H9 (cell line): ENCODE measurements around the gene ASB10. TPM values are rescaled to one million over a fixed set of nuclear protein-coding genes. Genes with fewer than 3 reads are reported as not detected.

ENCODE experiments used
- DNase-seq: peaks from one replicate; pipeline ENCODE4 v3.0.0-alpha.2; 2017
- H2AFZ ChIP-seq: one replicate; pipeline ENCODE4 v1.6.1; 2013; ENCODE audit warnings: mild to moderate bottlenecking, low read length, control low read depth, moderate library complexity
- H2AK5ac ChIP-seq: 2 replicates; pipeline ENCODE4 v1.6.1; 2013; ENCODE audit warnings: low read length, control low read depth, mixed read lengths; ENCODE audit not compliant: insufficient read length
- H2BK120ac ChIP-seq: one replicate; pipeline ENCODE4 v1.6.1; 2013; ENCODE audit warnings: low read depth, mild to moderate bottlenecking, low read length, control low read depth, inconsistent platforms; ENCODE audit not compliant: poor library complexity, severe bottlenecking
- H2BK12ac ChIP-seq: 2 replicates; pipeline ENCODE4 v1.6.1; 2013; ENCODE audit warnings: low read length, control low read depth, mixed read lengths, low read depth; ENCODE audit not compliant: insufficient read length
- H2BK15ac ChIP-seq: 2 replicates; pipeline ENCODE4 v1.6.1; 2013; ENCODE audit warnings: low read depth, low read length, control low read depth
- H2BK20ac ChIP-seq: one replicate; pipeline ENCODE4 v1.6.1; 2013; ENCODE audit warnings: low read depth, mild to moderate bottlenecking, low read length, control low read depth, inconsistent platforms; ENCODE audit not compliant: poor library complexity, severe bottlenecking
- H2BK5ac ChIP-seq: 2 replicates; pipeline ENCODE4 v1.6.1; 2013; ENCODE audit warnings: low read length, control low read depth, mixed read lengths; ENCODE audit not compliant: insufficient read length
- H3K14ac ChIP-seq: 2 replicates; pipeline ENCODE4 v1.6.1; 2013; ENCODE audit warnings: low read length, control low read depth; ENCODE audit not compliant: insufficient read depth
- H3K18ac ChIP-seq: 2 replicates; pipeline ENCODE4 v1.6.1; 2013; ENCODE audit warnings: low read depth, mild to moderate bottlenecking, mixed read lengths, low read length, control low read depth; ENCODE audit not compliant: insufficient read length
- H3K23ac ChIP-seq: 2 replicates; pipeline ENCODE4 v1.6.1; 2013; ENCODE audit warnings: low read length, control low read depth, mixed read lengths, low read depth; ENCODE audit not compliant: insufficient read length
- H3K23me2 ChIP-seq: 2 replicates; pipeline ENCODE4 v1.6.1; 2013; ENCODE audit warnings: low read depth, mild to moderate bottlenecking, mixed read lengths, low read length, control low read depth; ENCODE audit not compliant: insufficient read length, poor library complexity, severe bottlenecking
- H3K27ac ChIP-seq: 2 replicates; pipeline ENCODE4 v1.5.1; 2013; ENCODE audit warnings: low read length, control low read depth, mixed read lengths, low read depth; ENCODE audit not compliant: insufficient read length
- H3K27me3 ChIP-seq: 2 replicates; pipeline ENCODE4 v1.6.1; 2013; ENCODE audit warnings: low read length, control low read depth, inconsistent platforms; ENCODE audit not compliant: insufficient read depth
- H3K4ac ChIP-seq: 2 replicates; pipeline ENCODE4 v1.6.1; 2013; ENCODE audit warnings: low read depth, mild to moderate bottlenecking, control low read depth, inconsistent platforms, low read length, moderate library complexity
- H3K4me1 ChIP-seq: 2 replicates; pipeline ENCODE4 v1.6.1; 2013; ENCODE audit warnings: low read length, control low read depth, inconsistent platforms; ENCODE audit not compliant: insufficient read depth
- H3K4me2 ChIP-seq: 2 replicates; pipeline ENCODE4 v1.6.1; 2013; ENCODE audit warnings: low read length, control low read depth, mixed read lengths; ENCODE audit not compliant: insufficient read length, insufficient read depth
- H3K56ac ChIP-seq: 2 replicates; pipeline ENCODE4 v1.6.1; 2013; ENCODE audit warnings: low read depth, mild to moderate bottlenecking, mixed read lengths, low read length, control low read depth; ENCODE audit not compliant: insufficient read length
- H3K79me1 ChIP-seq: 2 replicates; pipeline ENCODE4 v1.6.1; 2013; ENCODE audit warnings: low read depth, mild to moderate bottlenecking, moderate library complexity, low read length, control low read depth, inconsistent platforms; ENCODE audit not compliant: insufficient read depth, poor library complexity, severe bottlenecking
- H3K79me2 ChIP-seq: 2 replicates; pipeline ENCODE4 v1.6.1; 2013; ENCODE audit warnings: low read length, control low read depth, inconsistent platforms; ENCODE audit not compliant: insufficient read depth
- H3K9ac ChIP-seq: 2 replicates; pipeline ENCODE4 v1.6.1; 2013; ENCODE audit warnings: low read length, control low read depth, mixed read lengths; ENCODE audit not compliant: insufficient read length; ENCODE audit errors: extremely low read depth
- H3K9me3 ChIP-seq: one replicate; pipeline ENCODE4 v1.6.1; 2013; ENCODE audit warnings: low read depth, low read length, inconsistent platforms; ENCODE audit not compliant: control insufficient read depth
- H3T11ph ChIP-seq: one replicate; pipeline ENCODE4 v1.6.1; 2013; ENCODE audit warnings: mild to moderate bottlenecking, low read length, control low read depth, inconsistent platforms
- H4K20me1 ChIP-seq: one replicate; pipeline ENCODE4 v1.6.1; 2013; ENCODE audit not compliant: control insufficient read depth, insufficient read length, insufficient read depth
- H4K5ac ChIP-seq: 2 replicates; pipeline ENCODE4 v1.6.1; 2013; ENCODE audit warnings: low read depth, mild to moderate bottlenecking, mixed read lengths, low read length, control low read depth; ENCODE audit not compliant: insufficient read length
- H4K8ac ChIP-seq: replicated peaks from 2 replicates; pipeline ENCODE4 v1.6.1; 2013; ENCODE audit warnings: low read length, control low read depth, mixed read lengths, low read depth; ENCODE audit not compliant: insufficient read length
- H4K91ac ChIP-seq: 2 replicates; pipeline ENCODE4 v1.6.1; 2013; ENCODE audit warnings: low read depth, mild to moderate bottlenecking, moderate library complexity, mixed read lengths, low read length, control low read depth; ENCODE audit not compliant: insufficient read length
- H3K27ac Mint-ChIP-seq, 3 experiments: 2 replicates in 2 of 3; 3 replicates in 1 of 3; pipeline ENCODE4 v1.8.0; 2020 to 2021; ENCODE audit warnings: mixed read lengths in 3 of 3, mild to moderate bottlenecking in 1 of 3, moderate library complexity in 1 of 3
- H3K27me3 Mint-ChIP-seq: 2 replicates; pipeline ENCODE4 v1.8.0; 2021; ENCODE audit warnings: low read depth, mild to moderate bottlenecking, moderate library complexity, mixed read lengths
- H3K36me3 Mint-ChIP-seq, 3 experiments: 2 replicates in 2 of 3; 3 replicates in 1 of 3; pipeline ENCODE4 v1.8.0; 2020 to 2021; ENCODE audit warnings: low read depth in 3 of 3, mixed read lengths in 3 of 3; ENCODE audit not compliant: insufficient read depth in 1 of 3
- H3K4me1 Mint-ChIP-seq, 2 experiments: 2 replicates each; pipeline ENCODE4 v1.8.0; 2020; ENCODE audit warnings: mixed read lengths in 2 of 2
- H3K4me3 Mint-ChIP-seq, 2 experiments: 2 replicates in 1 of 2; 3 replicates in 1 of 2; pipeline ENCODE4 v1.8.0; 2020 to 2021; ENCODE audit warnings: mild to moderate bottlenecking in 2 of 2, mixed read lengths in 2 of 2, moderate library complexity in 1 of 2
- H3K9me3 Mint-ChIP-seq, 2 experiments: 2 replicates in 1 of 2; 3 replicates in 1 of 2; pipeline ENCODE4 v1.8.0; 2020; ENCODE audit warnings: mild to moderate bottlenecking in 2 of 2, mixed read lengths in 2 of 2, moderate library complexity in 1 of 2
- WGBS: extraction: QIAGEN DNeasy Blood & Tissue Kit; methylation state at CpG from one replicate; pipeline ENCODE4 v1.1.7; 2013; ENCODE audit warnings: missing lambda C conversion rate, low lambda C conversion rate, mixed read lengths; ENCODE audit not compliant: insufficient read length; ENCODE audit errors: extremely low coverage; 5-methylcytosine and 5-hydroxymethylcytosine counted together
- total RNA-seq: library from RNA; stranded (reverse); gene quantifications from 2 replicates; pipeline ENCODE4 v1.2.1, GENCODE V29; 2021
- TF ChIP-seq, protein P1 (sequence below): fragments of 200-600 bp; sonication (generic); conservative IDR thresholded peaks from 3 replicates; pipeline ENCODE4 v1.8.0; 2021; ENCODE audit warnings: antibody characterized with exemption, mild to moderate bottlenecking

The ASB10 gene
- total RNA-seq, 1 experiment from 2014 or later = not detected

DNA sequence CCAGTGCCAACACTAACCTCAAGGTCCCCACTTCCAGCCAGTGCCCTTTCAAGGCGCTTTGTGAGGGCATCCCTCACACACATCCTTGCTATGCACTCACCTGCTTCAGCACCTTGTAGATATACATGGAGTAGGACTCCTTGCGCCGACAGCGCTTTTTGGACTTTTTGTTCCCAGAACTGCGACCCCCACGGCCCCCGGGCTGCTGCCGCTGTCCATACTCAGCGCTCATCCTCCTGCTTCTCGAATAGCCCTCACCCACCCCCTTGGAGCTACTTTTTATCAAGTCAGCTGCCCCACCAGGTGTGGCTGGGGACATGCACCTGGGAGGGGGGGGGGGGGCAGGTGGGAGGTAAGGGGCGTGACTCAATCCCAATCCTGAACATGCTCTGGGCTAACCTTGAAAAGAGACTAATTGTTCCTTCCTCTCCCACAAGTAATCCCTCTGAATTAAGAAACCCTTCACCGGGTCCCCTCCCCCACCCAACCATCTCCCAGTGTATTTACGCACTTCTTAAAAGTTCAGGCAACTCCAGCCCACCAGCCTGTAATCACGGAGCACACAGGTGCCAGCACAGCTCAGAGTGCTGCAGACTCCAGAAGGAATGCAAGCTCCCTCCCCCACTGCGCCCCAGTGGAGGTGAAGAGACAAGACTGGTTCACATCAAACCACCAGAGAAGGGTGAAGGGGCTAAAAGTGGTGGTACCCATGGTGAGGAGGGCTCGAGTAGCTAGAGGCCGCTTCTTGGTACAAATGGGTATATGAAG lies 23.2 kb upstream of the ASB10 start, which contains the start of gene H2BK1:
Gene H2BK1 (minus strand): TSS at position 402 of the 768 bp plus-strand sequence. CDS start 170 bp downstream, at position 232.
- TF ChIP-seq, protein P1, sequence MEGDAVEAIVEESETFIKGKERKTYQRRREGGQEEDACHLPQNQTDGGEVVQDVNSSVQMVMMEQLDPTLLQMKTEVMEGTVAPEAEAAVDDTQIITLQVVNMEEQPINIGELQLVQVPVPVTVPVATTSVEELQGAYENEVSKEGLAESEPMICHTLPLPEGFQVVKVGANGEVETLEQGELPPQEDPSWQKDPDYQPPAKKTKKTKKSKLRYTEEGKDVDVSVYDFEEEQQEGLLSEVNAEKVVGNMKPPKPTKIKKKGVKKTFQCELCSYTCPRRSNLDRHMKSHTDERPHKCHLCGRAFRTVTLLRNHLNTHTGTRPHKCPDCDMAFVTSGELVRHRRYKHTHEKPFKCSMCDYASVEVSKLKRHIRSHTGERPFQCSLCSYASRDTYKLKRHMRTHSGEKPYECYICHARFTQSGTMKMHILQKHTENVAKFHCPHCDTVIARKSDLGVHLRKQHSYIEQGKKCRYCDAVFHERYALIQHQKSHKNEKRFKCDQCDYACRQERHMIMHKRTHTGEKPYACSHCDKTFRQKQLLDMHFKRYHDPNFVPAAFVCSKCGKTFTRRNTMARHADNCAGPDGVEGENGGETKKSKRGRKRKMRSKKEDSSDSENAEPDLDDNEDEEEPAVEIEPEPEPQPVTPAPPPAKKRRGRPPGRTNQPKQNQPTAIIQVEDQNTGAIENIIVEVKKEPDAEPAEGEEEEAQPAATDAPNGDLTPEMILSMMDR = no peak
- Histone ChIP-seq H3K4me2 (no peak within 1 kb of the TSS), H3K23ac (no peak within 1 kb of the TSS), H2BK15ac (no peak within 1 kb of the TSS), H3K4ac (no peak within 1 kb of the TSS), H2AFZ (no peak within 1 kb of the TSS), H4K20me1 (no peaks in the 10 kb centered on the region), H3K4me1 (peaks cover 5% of the 10 kb centered on the region; the same call in 1 of the 2 replicates), H3K23me2 (no peaks in the 10 kb centered on the region), H3K56ac (no peak within 1 kb of the TSS), H3T11ph (no peak within 1 kb of the TSS), H2BK5ac (no peak within 1 kb of the TSS), H3K27me3 (no peaks in the 10 kb centered on the region), H3K27ac (no peak within 1 kb of the TSS), H4K5ac (no peak within 1 kb of the TSS), H2BK12ac (no peak within 1 kb of the TSS), H4K91ac (no peak within 1 kb of the TSS), H3K79me2 (no peaks in the 10 kb centered on the region), H2BK120ac (no peak within 1 kb of the TSS), H3K18ac (no peak within 1 kb of the TSS), H4K8ac (no peak within 1 kb of the TSS), H3K9me3 (no peaks in the 10 kb centered on the region), H2AK5ac (no peak within 1 kb of the TSS), H3K79me1 (no peaks in the 10 kb centered on the region), H2BK20ac (no peak within 1 kb of the TSS), H3K14ac (no peak within 1 kb of the TSS; the same call in 1 of the 2 replicates), H3K9ac (no peak within 1 kb of the TSS)
- Mint-ChIP-seq H3K4me3 (no peak within 1 kb of the TSS), H3K36me3 (peaks cover 19 to 38% (median 25%) of the 10 kb centered on the region in 3 experiments; a peak in 6 of 7 replicates), H3K27ac (peak within 1 kb of the TSS in 2 of 3 experiments; percentile 43 to 51; a peak in 4 of 7 replicates), H3K9me3 (no peaks in the 10 kb centered on the region), H3K4me1 (peaks cover 13 to 16% of the 10 kb centered on the region in 2 experiments), H3K27me3 (peaks cover 19% of the 10 kb centered on the region)
- no CpG with 5 or more reads among the region's 17 CpGs for WGBS
- DNase-seq = no peak
